Iris pigment epithelial cell (primary cell): Measurements from ENCODE around the gene SBK2.

Source experiments
- DNase-seq: peaks from one replicate; pipeline ENCODE4 v3.0.0-alpha.2; 2011; ENCODE audit warnings: low read depth

The SBK2 gene

GRCh38 chr19:55486043-55486970 is 50.6 kb downstream of the SBK2 start:
- no peak for DNase-seq

DNA sequence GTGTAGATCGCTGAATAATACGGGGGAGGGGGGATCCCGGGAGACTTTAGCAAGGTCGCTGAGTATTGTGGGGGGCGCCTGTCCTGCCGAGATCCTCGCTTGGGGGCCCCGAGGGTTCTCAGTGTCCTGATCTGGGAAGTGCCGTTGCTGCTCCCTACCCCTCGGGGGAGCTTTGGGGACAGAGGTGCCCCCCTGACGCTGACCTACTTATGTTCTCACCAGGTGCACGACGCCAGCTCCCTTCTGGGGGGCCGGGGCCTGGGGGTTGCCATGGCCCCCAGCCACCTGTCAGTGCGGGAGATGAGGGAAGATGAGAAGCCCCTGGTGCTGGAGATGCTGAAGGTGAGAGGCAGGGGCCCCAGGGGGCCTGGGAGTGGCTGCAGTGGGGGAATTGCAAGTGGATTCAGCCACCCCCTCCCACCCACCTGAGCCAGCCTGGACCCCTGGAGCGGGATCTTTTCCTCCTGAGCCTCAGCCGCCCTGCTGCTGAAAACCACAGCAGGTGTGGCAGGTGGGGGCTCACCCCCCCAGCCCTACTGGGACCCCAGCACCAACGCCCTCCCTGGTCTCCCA is 51.4 kb downstream of the SBK2 start:
- DNase-seq: no peak

DNA sequence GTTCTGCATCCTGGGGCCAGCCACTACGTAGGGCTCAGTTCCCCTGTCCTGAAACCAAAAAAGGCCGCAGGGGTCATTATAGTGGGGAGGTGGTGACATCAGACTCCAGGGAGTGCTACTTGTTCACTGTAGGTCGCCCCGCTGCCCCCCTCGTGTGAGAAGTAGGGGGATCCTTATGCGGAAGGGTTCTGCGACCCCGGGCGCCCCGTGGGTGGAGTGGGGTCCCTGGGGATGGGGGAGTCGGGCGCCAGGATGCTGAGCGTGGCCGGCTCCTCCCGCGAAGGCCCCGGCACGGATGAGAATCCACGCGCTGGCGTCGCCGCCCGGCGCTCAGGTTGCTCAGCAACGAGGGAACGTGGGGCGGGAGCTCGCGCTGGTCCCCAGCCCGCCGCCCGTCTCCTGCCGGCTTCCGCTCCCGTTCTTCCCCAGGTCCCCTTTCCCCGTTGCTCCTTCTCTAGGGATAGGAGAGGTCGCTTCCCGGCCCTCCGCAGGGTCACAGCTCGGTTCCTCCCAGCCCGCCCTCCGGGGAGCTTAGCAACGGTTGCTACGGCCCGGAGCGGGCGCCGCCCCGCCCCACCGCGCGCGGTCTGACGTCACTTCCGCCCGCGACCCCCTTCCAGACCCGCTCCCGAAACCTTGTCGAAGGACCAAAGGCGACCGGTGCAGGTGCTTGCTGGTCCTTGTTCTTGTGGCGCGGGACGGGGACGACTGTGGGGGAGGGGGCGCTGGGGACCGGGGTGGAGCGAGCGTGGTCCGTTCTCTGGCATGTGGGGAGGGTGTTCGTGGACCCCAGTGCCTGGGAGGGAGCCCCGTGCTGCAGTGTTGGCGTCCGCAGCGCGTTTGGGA is 52.1 kb downstream of the SBK2 start, which contains the start of gene NAT14:
Gene NAT14 (plus strand): TSS at position 596 of the 846 bp plus-strand sequence. CDS start 521 bp downstream, outside the sequence.
- peak; percentile 40 for DNase-seq

GRCh38 chr19:55483706-55484592 is 53.0 kb downstream of the SBK2 start:
- no peak for DNase-seq

DNA sequence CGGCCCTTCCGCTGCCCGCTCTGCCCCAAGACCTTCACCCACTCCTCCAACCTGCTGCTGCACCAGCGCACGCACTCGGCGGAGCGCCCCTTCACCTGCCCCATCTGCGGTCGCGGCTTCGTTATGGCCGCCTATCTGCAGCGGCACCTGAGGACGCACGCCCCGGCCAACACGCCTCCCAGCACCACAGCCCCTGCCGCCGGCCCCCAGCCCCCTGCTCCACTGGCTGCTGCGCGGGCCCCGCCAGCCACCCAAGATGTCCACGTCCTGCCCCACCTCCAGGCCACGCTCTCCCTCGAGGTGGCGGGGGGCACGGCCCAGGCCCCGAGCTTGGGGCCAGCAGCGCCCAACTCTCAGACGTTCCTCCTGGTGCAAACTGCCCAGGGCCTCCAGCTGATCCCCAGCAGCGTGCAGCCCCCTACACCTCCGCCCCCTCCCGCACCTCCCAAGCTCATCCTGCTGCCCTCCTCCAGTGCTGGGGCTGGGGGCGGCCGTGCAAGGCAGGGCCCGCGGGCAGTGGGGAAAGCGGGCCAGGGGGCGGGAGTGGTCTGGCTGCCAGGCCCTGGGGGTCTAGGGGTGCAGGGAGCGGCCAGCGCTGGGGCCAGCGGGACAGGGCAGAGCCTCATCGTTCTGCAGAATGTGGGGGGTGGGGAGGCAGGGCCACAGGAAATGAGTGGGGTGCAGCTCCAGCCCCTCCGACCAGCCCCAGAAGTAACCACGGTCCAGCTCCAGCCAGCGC is 53.8 kb downstream of the SBK2 start:
- no peak for DNase-seq

- no peak for DNase-seq
Measured at GRCh38 chr19:55482156-55482961, 54.6 kb downstream of the SBK2 start.

- DNase-seq: no peak
Measured at GRCh38 chr19:55481794-55482155, 55.2 kb downstream of the SBK2 start.

GRCh38 chr19:55481148-55481793 is 55.7 kb downstream of the SBK2 start:
- no peak for DNase-seq

DNA sequence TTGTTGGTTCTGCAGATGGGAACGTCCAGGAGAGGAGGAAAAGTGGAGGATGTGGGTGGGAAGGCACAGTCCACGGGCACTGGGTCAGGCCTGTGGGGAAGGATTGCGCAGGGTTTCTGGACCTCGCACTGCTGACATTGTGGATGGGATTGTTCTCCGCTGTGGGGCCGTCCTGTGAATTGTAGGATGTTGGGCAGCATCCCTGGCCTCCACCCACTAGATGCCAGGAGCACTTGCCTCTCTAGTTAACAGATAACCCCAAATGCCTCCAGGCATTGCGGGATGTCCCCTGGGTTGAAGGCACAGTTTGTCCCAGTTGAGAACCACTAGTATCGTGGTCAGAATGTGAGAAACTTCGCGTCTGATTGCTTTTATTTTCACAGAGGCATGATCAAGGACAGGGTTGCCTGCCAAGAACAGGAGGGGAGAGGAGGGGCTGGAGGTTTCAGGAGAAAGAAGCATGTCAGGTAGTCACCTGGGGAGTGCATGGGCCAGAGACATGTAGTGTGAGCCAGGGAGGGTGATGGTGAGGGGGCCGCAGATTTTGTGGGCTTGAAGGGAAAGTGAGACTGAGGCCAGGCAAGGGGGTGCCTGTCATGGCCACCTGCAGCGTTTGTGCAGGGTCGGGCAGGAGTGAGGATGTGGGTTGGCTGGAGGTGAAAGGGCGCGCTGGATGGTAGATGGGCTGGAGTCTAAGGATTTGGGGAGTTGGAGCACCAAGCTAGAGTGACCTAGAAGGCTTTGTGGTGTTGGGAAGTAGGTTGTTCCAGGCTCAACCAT is 57.3 kb downstream of the SBK2 start:
- DNase-seq: no peak

DNA sequence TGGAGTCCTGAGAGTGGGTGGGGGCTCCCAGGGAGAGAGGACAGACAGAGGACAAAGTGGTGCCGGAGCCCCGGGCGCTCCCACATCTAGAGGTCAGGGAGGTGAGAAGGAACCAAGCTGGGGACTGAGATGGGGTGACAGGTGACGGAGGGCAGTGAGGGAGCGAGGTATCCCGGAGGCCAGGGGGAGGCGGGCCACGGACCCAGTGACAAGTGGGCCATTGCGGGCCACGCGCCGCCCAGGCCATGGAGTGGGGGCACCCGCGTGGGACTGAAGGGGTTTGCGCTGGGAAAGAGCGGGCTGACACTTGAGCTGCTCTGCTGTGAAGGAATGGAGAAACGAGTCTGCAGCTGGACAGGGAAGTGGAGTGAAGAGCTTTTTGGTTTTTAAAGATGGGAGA is 57.9 kb downstream of the SBK2 start:
- no peak for DNase-seq
